HepG2 (cell line): ENCODE results near the gene SENP6. TPM values are rescaled to one million over a fixed set of nuclear protein-coding genes. Genes with fewer than 3 reads are reported as not detected.

ENCODE experiments used
- ATAC-seq: fragments of 200-7000 bp; cut with Tn5 transposase; 3 replicates; pipeline ENCODE4 v1.9.1; 2020; ENCODE audit warnings: mild to moderate bottlenecking, moderate library complexity
- BruUV-seq: library from RNA; stranded (reverse); fragments of 400-500 nt; replicated peaks from 2 replicates; lab custom pipeline; 2021; lab: Mats Ljungman, UMichigan
- CTCF ChIA-PET: fragments of 300-600 bp; formaldehyde crosslinking; extraction: SDS; loops from one replicate; lab custom pipeline; 2021; ENCODE audit warnings: low total read pairs, inconsistent platforms, low intra/inter-chr PET ratio; lab: Yijun Ruan, JAX
- POLR2A ChIA-PET: fragments of 350-600 bp; sonication (Branson Sonifier 250); formaldehyde crosslinking; loops from one replicate; lab custom pipeline; 2020; ENCODE audit warnings: antibody characterized with exemption, inconsistent platforms; lab: Yijun Ruan, JAX
- DNase-seq: peaks from one replicate; pipeline ENCODE4 v3.0.0-alpha.2; 2015; ENCODE audit warnings: low spot score
- FAIRE-seq: peaks from 3 replicates; lab custom pipeline; 2011; peaks lifted over from hg19 to GRCh38; lab: Jason Lieb, UNC
- H2AFZ ChIP-seq: one replicate; pipeline ENCODE4 v1.6.1; 2011; ENCODE audit warnings: low read length, inconsistent platforms
- H3K27ac ChIP-seq: fragments of 300-600 bp; 3 replicates; pipeline ENCODE4 v1.8.0; 2011; ENCODE audit warnings: mixed run types, mild to moderate bottlenecking, mixed read lengths, low read length, inconsistent platforms; ENCODE audit not compliant: insufficient read depth; ENCODE audit errors: extremely low read length
- H3K27me3 ChIP-seq, 2 experiments: fragments of 200-600 bp in 1 of 2; 2 replicates in 1 of 2; 3 replicates in 1 of 2; pipeline versions ENCODE4 v1.6.0 to v1.8.0; 2011; ENCODE audit warnings: low read length in 2 of 2, mild to moderate bottlenecking in 2 of 2, moderate library complexity in 2 of 2, inconsistent platforms in 1 of 2; ENCODE audit not compliant: insufficient read depth in 2 of 2, control insufficient read depth in 1 of 2
- H3K36me3 ChIP-seq, 2 experiments: fragments of 200-600 bp in 1 of 2; replicated peaks in 1 of 2; 2 replicates in 1 of 2; 3 replicates in 1 of 2; pipeline versions ENCODE4 v1.5.1 to v1.8.0; 2011; ENCODE audit warnings: low read length in 2 of 2, inconsistent platforms in 1 of 2; ENCODE audit not compliant: insufficient read depth in 2 of 2, control insufficient read depth in 1 of 2
- H3K4me1 ChIP-seq: 2 replicates; pipeline ENCODE4 v1.5.1; 2012; ENCODE audit warnings: low read length, inconsistent platforms; ENCODE audit not compliant: insufficient read depth
- H3K4me2 ChIP-seq: 2 replicates; pipeline ENCODE4 v1.6.0; 2011; ENCODE audit warnings: low read depth, low read length, inconsistent platforms
- H3K4me3 ChIP-seq, 3 experiments: fragments of 200-600 bp in 1 of 3; sonication (generic), shearing (Covaris generic) in 1 of 3; replicated peaks in 1 of 3; 2 replicates each; pipeline ENCODE4 v1.5.1; 2011 to 2016; ENCODE audit warnings: low read length in 3 of 3, inconsistent platforms in 2 of 3, low read depth in 2 of 3, mild to moderate bottlenecking in 2 of 3, control low read depth in 1 of 3, mixed read lengths in 1 of 3; ENCODE audit not compliant: insufficient read depth in 1 of 3
- H3K79me2 ChIP-seq: one replicate; pipeline ENCODE4 v1.6.1; 2011; ENCODE audit warnings: low read length, inconsistent platforms; ENCODE audit not compliant: insufficient read depth
- H3K9ac ChIP-seq: 2 replicates; pipeline ENCODE4 v1.6.0; 2011; ENCODE audit warnings: mild to moderate bottlenecking, low read depth, low read length, inconsistent platforms; ENCODE audit not compliant: insufficient read depth
- H3K9me3 ChIP-seq: 2 replicates; pipeline ENCODE4 v1.5.1; 2012; ENCODE audit warnings: mild to moderate bottlenecking, low read length
- H4K20me1 ChIP-seq: 2 replicates; pipeline ENCODE4 v1.6.0; 2011; ENCODE audit warnings: inconsistent platforms, mild to moderate bottlenecking, low read length, moderate library complexity; ENCODE audit not compliant: insufficient read depth
- CERS6 ChIP-seq: sonication (generic); formaldehyde crosslinking; IDR thresholded peaks from 2 replicates; pipeline ENCODE4 v1.5.0; 2020; ENCODE audit warnings: missing genetic modification reagents
- ELF4 ChIP-seq: sonication (generic); formaldehyde crosslinking; IDR thresholded peaks from 2 replicates; pipeline ENCODE4 v1.5.0; 2020; ENCODE audit warnings: missing genetic modification reagents, mild to moderate bottlenecking, moderate library complexity, borderline replicate concordance
- RAD21 ChIP-seq: fragments of 450-650 bp; formaldehyde crosslinking; IDR thresholded peaks from 2 replicates; pipeline ENCODE4 v1.5.0; 2020; ENCODE audit warnings: mild to moderate bottlenecking
- SMYD3 ChIP-seq: sonication (generic); formaldehyde crosslinking; IDR thresholded peaks from 2 replicates; pipeline ENCODE4 v1.8.1; 2023; ENCODE audit warnings: mild to moderate bottlenecking, missing genetic modification reagents
- SP4 ChIP-seq: sonication (generic); formaldehyde crosslinking; IDR thresholded peaks from 2 replicates; pipeline ENCODE4 v1.8.1; 2023; ENCODE audit warnings: mild to moderate bottlenecking, missing genetic modification reagents
- TFE3 ChIP-seq: IDR thresholded peaks from 2 replicates; pipeline ENCODE4 v1.6.1; 2016
- ZBTB10 ChIP-seq: sonication (generic); formaldehyde crosslinking; IDR thresholded peaks from 2 replicates; pipeline ENCODE4 v1.4.0; 2020; ENCODE audit warnings: missing genetic modification reagents, borderline replicate concordance
- ZBTB37 ChIP-seq: sonication (generic); formaldehyde crosslinking; IDR thresholded peaks from 2 replicates; pipeline ENCODE4 v1.4.0; 2020; ENCODE audit warnings: mild to moderate bottlenecking, missing genetic modification reagents
- ZNF362 ChIP-seq: sonication (generic); formaldehyde crosslinking; IDR thresholded peaks from 2 replicates; pipeline ENCODE4 v1.4.0; 2020; ENCODE audit warnings: missing genetic modification reagents, mild to moderate bottlenecking, borderline replicate concordance
- ZNF816 ChIP-seq: sonication (generic); formaldehyde crosslinking; IDR thresholded peaks from 2 replicates; pipeline ENCODE4 v1.8.0; 2022; ENCODE audit warnings: missing genetic modification reagents, mild to moderate bottlenecking, borderline replicate concordance
- WGBS: methylation state at CpG from one replicate; pipeline ENCODE4 v1.1.6; 2017; ENCODE audit warnings: low lambda C conversion rate; 5-methylcytosine and 5-hydroxymethylcytosine counted together
- in situ Hi-C: cut with HindIII; loops from 2 replicates; pipeline ENCODE4 v1.10.0; 2017; ENCODE audit warnings: low pct_unique_long_range_greater_than_20kb; ENCODE audit not compliant: extremely low pct_ligation_motif_present
- intact Hi-C: fragments of 100-400 bp; cut with micrococcal nuclease; formaldehyde crosslinking; loops from one replicate; pipeline ENCODE4 v1.10.0; 2022; ENCODE audit not compliant: unreplicated experiment
- polyA plus RNA-seq, 8 experiments: library from polyadenylated mRNA; depleted of rRNA in 3 of 8; stranded (reverse) in 7 of 8; unstranded in 1 of 8; fragments of >200 nt; fragmentation: Illumina TruSeq in 4 of 8; extraction: Trizol in 4 of 8; gene quantifications; 2 replicates each; pipeline versions ENCODE4 v1.2.1 to v1.2.3, GENCODE V29; 2011 to 2016; ENCODE audit warnings: low read depth in 4 of 8, missing spikeins in 1 of 8, mixed read lengths in 1 of 8; ENCODE audit not compliant: insufficient read depth in 1 of 8
- total RNA-seq, 5 experiments: library from RNA; depleted of rRNA; stranded (reverse); fragments of >200 nt; fragmentation: Illumina TruSeq; extraction: Trizol; gene quantifications; 2 replicates each; pipeline ENCODE4 v1.2.3, GENCODE V29; 2016; ENCODE audit warnings: low read depth in 1 of 5

Gene SENP6
- total and polyA plus RNA-seq, 2 of the 13 experiments (the other 11 are each of a cell fraction or from before 2014, with no cell fraction given): 21.9 to 50.1 TPM

- no peaks in the 10 kb centered on the region for H4K20me1 ChIP-seq
- no peak for TF ChIP-seq ZBTB37 (CRISPR knock-in tag)
- TF ChIP-seq ZNF362 (CRISPR knock-in tag): peak; percentile 19; the same call in 1 of the 2 replicates
- TF ChIP-seq ZNF816: no peak
- TF ChIP-seq SMYD3 (CRISPR knock-in tag): no peak
- TF ChIP-seq, all 625 proteins: peak for 1
- no peak overlapping the region for H3K4me2 ChIP-seq
- 93% methylated on average over 1 of the region's 1 CpG for WGBS
- intact Hi-C loops: no loop called here
- H3K9me3 ChIP-seq: no peaks in the 10 kb centered on the region
- no peaks in the 10 kb centered on the region for H3K79me2 ChIP-seq
- ChIA-PET POLR2A (no interaction called here), CTCF (no interaction called here)
- no peak overlapping the region for H3K9ac ChIP-seq
- H3K27me3 ChIP-seq: no peaks in the 10 kb centered on the region
- no peaks in the 10 kb centered on the region for H3K36me3 ChIP-seq
- in situ Hi-C loops: no loop called here
- H3K4me3 ChIP-seq: no peak overlapping the region
- FAIRE-seq (no peak), ATAC-seq (no peak), DNase-seq (no peak)
- H3K27ac ChIP-seq: no peak overlapping the region
- no TSS peak for BruUV-seq
- no peak overlapping the region for H2AFZ ChIP-seq
- peaks cover 6% of the 10 kb centered on the region; the same call in 1 of the 2 replicates for H3K4me1 ChIP-seq
Observed at GRCh38 chr6:75761489-75761888, 159.8 kb downstream of the SENP6 start.

- DNase-seq (no peak), FAIRE-seq (no peak), ATAC-seq (no peak)
- intact Hi-C loops: no loop called here
- H3K9ac ChIP-seq: no peak overlapping the region
- H3K27me3 ChIP-seq: no peaks in the 10 kb centered on the region
- no peaks in the 10 kb centered on the region for H4K20me1 ChIP-seq
- no peak overlapping the region for H3K4me2 ChIP-seq
- POLR2A ChIA-PET: no interaction called here
- CTCF ChIA-PET: no interaction called here
- no peaks in the 10 kb centered on the region for H3K9me3 ChIP-seq
- WGBS: 90% methylated on average over 8 of the region's 8 CpGs
- no peak overlapping the region for H2AFZ ChIP-seq
- H3K27ac ChIP-seq: no peak overlapping the region
- in situ Hi-C loops: no loop called here
- H3K4me1 ChIP-seq: peaks cover 6% of the 10 kb centered on the region; the same call in 1 of the 2 replicates
- H3K36me3 ChIP-seq: no peaks in the 10 kb centered on the region
- no peaks in the 10 kb centered on the region for H3K79me2 ChIP-seq
- H3K4me3 ChIP-seq: no peak overlapping the region
- no TSS peak for BruUV-seq
- TF ChIP-seq ZBTB10 (CRISPR knock-in tag) (no peak), RAD21 (CRISPR knock-in tag) (no peak), TFE3 (CRISPR knock-in tag) (no peak), SP4 (no peak), ELF4 (CRISPR knock-in tag) (no peak), CERS6 (CRISPR knock-in tag) (no peak)
Observed at GRCh38 chr6:75762063-75762462, 160.4 kb downstream of the SENP6 start.
